Measurements from ENCODE around the gene DOHH. TPM values are rescaled to one million over a fixed set of nuclear protein-coding genes. Genes with fewer than 3 reads are reported as not detected.

Gene DOHH
- total RNA-seq, 1 experiment from 2014 or later, result 29.4 TPM

DNA sequence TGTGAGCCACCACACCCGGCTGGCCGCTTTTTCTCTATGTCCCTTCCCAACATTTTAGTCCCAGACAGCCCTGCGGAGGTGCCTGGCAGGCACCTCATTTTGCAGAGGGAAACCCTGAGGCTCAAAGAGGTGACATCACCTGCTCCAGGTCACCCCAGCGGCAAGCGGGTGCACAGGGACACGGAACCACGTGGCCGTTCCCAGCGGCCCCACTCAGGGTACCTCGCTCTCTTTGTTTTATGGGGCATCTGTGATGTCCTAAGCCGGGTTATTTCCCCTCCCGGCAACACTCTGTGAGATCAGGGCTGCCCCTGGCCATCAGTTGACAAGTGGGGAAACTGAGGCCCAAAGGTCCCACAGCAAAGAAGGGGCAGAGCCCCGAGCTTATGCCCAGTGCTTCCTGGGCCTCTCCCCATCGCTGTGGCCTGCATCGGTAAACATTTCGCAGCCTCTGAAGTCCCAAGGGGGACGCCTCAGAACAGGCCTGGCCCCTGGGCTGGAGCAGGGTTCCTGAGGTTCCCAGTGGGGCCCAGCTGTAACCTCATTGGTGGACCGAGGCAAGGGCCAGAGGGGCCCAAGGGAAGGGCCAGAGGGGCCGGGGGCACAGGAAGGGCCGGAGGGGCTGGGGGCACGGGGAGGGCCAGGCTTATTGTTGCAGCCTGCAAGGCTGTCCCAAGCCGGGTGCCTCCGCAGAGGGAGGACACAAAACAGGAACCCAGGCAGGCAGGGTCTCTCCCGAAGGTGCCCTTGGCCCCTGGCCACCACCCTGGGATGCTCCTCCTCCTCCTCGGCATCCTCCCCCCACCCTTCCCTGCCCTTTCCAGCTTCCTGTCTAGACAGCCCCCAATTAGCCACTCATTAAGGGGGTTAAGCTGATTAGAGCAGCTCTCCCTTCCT is 59.1 kb downstream of the DOHH start:
- H3K36me3 ChIP-seq, result peaks cover 84% of the 10 kb centered on the region
- H3K27me3 ChIP-seq (replicated peaks), result no peaks in the 10 kb centered on the region
- no peaks in the 10 kb centered on the region for H3K4me1 ChIP-seq (replicated peaks)
- no peaks in the 10 kb centered on the region for H3K9me3 ChIP-seq (replicated peaks)
- DNase-seq (ENCODE audit: low read depth in 1 of 2, low spot score in 2 of 2), result peak in 1 of 2 experiments; percentile 42
- H3K27ac ChIP-seq, result no peak overlapping the region
- no peak overlapping the region for H3K4me3 ChIP-seq

Other genes with a start within 250 kb of the DOHH start
- 19.9 and 27.6 TPM in 2 replicates for gene NFIC, start 134.1 kb downstream of the DOHH start, total RNA-seq (2014; rRNA removed; shearing (Covaris generic))
- not detected in 2 replicates for gene SMIM24, start 20.1 kb downstream of the DOHH start, total RNA-seq (2014; rRNA removed; shearing (Covaris generic))
- gene SMIM44, start 17.2 kb downstream of the DOHH start, total RNA-seq (2014; rRNA removed; shearing (Covaris generic)), result not detected in 2 replicates
- 39.3 and 53.4 TPM in 2 replicates for gene FZR1, start 5.6 kb upstream of the DOHH start, total RNA-seq (2014; rRNA removed; shearing (Covaris generic))
- gene TEKTIP1, start 38.5 kb upstream of the DOHH start, total RNA-seq (2014; rRNA removed; shearing (Covaris generic)), result 0.26 TPM in 1 of 2 replicates, not detected in the other
- gene MFSD12, start 56.9 kb upstream of the DOHH start, total RNA-seq (2014; rRNA removed; shearing (Covaris generic)), result 124 and 132 TPM in 2 replicates
- 229 and 260 TPM in 2 replicates for gene HMG20B, start 72.3 kb upstream of the DOHH start, total RNA-seq (2014; rRNA removed; shearing (Covaris generic))
- gene GIPC3, start 84.8 kb upstream of the DOHH start, total RNA-seq (2014; rRNA removed; shearing (Covaris generic)), result 9.2 and 13.1 TPM in 2 replicates
- gene TBXA2R, start 106.2 kb upstream of the DOHH start, total RNA-seq (2014; rRNA removed; shearing (Covaris generic)), result not detected in 2 replicates
- gene CACTIN, start 126.1 kb upstream of the DOHH start, total RNA-seq (2014; rRNA removed; shearing (Covaris generic)), result 29.3 and 45.2 TPM in 2 replicates
- gene PIP5K1C, start 199.8 kb upstream of the DOHH start, total RNA-seq (2014; rRNA removed; shearing (Covaris generic)), result 15.9 and 21.1 TPM in 2 replicates
- gene TJP3, start 207.7 kb upstream of the DOHH start, total RNA-seq (2014; rRNA removed; shearing (Covaris generic)), result not detected in 2 replicates

All from SJSA1 (cell line).